Renal pelvis (tissue), 4 donors: ENCODE data around the gene N4BP2. TPM values are rescaled to one million over a fixed set of nuclear protein-coding genes. Genes with fewer than 3 reads are reported as not detected.
"Not testable (repeated sequence)": the region's sequence is repeated elsewhere in the genome, so short reads cannot be mapped to it uniquely, and the experiment has no call there.

ENCODE experiments used
- DNase-seq: peaks from one replicate; pipeline ENCODE4 v3.0.0-alpha.2; 2013
- polyA plus RNA-seq, 3 donors: library from polyadenylated mRNA; unstranded; fragments of 120-200 nt; gene quantifications; one replicate each; pipeline ENCODE4 v1.2.1, GENCODE V29; 2013; ENCODE audit not compliant: insufficient read length in 3 of 3

The N4BP2 gene
- polyA plus RNA-seq, 3 donors: 18.0 to 26.2 (median 25.7) TPM

DNA sequence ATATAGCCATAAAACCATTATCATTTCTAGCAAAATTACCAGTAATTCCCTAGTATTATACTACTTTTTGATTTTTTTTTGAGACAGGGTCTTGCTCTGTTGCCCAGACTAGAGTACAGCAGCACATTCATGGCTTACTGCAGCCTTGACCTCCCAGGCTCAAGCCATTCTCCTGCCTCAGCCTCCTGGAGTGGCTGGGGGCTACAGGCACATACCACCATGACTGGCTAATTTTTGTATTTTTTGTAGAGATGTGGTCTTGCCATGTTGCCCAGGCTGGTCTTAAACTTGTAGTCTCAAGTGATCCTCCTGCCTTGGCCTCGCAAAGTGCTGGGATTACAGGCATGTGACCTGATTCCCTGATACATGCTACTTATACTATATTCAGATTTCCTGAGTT, 13.7 kb downstream of the N4BP2 start:
- DNase-seq: no peak

DNA sequence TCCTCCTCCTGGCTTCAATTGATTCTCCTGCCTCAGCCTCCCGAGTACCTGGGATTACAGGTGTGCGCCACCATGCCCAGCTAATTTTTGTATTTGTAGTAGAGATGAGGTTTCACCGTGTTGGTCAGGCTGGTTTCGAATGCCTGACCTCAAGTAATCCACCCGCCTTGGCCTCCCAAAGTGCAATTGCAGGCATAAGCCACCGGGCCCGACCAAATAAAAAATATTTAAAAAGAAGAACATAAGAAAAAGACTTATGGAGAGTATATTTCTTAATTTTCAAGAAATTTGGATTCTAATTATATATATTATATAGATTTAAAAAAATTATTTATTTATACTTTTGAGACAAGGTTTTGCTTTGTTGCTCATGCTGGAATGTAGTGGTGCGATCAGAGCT, 29.8 kb downstream of the N4BP2 start:
- DNase-seq: no peak

DNA sequence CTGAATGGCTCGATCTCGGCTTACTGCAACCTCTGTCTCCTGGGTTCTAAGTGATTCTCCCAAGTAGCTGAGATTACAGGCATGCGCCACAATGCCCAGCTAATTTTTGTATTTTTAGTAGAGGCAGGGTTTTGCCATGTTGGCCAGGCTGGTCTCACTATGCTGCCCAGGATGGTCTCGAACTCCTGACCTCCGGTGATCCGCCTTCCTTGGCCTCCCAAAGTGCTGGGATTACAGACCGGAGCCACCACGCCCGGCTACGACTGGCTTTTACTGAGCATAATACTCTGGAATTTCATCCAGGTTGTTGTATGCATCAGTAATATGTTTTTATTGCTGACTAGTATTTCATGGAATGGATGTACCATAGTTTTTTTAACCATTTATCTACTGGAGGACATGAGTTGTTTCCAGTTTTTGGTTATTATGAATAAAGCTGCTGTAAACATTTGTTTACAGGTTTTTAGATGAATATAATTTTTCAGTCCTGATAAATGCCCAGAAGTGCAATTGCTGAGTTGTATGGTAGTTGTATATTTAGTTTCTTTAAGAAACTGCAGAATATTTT, 31.2 kb downstream of the N4BP2 start:
- no peak for DNase-seq

- not testable (repeated sequence) for DNase-seq
These were observed 36.8 kb downstream of the N4BP2 start for GRCh38 chr4:40093400-40093799.

- DNase-seq: no peak
These were observed 42.4 kb downstream of the N4BP2 start for GRCh38 chr4:40099010-40099409.

DNA sequence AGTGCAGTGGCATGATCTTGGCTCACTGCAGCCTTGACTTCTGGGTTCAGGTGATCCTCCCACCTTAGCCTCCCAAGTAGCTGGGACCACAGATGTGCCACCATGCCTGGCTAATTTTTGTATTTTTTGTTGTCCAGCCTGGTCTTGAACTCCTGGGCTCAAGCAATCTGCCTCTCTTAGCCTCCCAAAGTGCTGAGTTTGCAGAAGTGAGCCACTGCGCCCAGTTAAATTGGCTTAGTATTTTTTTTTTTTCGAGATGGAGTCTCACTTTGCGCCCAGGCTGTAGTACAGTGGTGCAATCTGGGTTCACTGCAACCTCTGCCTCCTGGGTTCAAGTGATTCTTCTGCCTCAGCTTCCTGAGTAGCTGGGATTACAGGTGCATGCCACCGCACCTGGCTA, 50.5 kb downstream of the N4BP2 start:
- DNase-seq: not testable (repeated sequence)

- no peak for DNase-seq
These were observed 55.6 kb downstream of the N4BP2 start for GRCh38 chr4:40112027-40112792.

DNA sequence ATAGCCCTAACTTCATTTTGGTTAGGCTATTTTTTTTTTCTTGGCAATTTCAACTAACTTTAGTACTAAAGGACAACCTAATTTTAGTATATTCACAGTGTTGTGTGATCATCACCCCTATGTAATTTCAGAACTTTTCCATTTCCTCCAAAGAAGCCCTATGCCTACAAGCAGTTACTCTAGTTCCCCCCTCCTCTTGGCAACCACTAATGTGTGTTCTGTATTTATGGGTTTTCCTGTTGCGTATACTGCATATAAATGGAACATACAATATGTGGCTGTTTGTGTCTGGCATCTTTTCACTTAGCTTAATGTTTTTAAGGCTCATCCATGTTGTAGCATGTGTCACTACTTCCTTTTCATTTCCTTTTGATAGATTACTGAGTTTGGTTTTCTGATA, 57.6 kb downstream of the N4BP2 start:
- no peak for DNase-seq

DNA sequence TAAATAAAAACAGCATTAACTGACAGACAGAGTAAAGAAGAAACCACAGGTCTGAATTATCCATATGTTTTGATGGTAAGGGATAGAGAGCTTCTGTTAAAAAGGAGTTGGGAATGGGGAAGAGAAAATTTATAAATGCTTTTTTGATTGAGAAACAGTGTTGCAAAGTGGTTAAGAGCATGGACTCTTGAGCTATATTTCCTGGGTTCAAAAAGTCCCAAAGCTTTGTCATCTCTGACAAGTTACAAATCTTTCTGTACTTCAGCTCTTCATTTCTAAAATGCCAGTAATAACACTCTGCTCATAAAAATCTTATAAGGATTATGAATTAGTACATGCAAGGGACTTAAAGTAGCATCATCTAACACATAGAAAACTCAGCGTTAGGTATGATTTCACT, 62.2 kb downstream of the N4BP2 start:
- no peak for DNase-seq

DNA sequence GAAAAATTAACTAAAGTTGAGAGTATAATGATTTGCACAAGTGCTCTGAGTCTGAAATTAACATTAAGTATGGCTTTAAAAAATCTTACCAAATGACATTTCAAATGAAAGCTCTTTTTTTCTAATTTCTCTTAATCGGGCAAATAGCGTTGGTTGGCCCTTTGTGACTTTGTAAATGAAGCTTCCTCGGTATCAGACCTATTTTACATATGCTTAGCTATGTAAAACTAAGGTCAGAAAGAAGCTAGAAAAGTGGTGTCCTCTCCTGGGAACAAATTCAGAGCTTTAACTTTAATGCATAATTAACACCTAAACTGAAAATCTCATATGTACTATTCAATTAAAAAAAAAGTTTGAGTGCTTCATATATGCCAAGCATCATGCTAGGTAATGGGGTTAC, 62.7 kb downstream of the N4BP2 start:
- DNase-seq: no peak

DNA sequence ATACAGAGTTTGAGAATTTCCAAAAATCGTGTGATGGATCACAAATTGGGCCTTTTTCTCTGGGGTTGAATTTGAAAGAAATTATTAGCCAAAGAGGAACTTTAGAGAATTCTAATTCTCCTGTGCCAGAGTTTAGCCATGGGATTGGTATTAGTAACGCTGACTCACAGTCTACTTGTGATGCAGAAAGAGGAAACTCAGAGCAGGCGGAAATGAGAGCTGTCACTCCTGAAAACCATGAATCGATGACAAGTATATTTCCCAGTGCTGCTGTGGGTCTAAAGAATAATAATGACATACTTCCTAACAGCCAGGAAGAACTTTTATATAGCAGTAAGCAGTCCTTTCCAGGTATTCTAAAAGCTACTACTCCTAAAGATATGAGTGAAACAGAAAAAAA, 64.9 kb downstream of the N4BP2 start:
- DNase-seq: no peak

GRCh38 chr4:40122941-40123340, 66.3 kb downstream of the N4BP2 start:
- no peak for DNase-seq

GRCh38 chr4:40124690-40125089, 68.0 kb downstream of the N4BP2 start:
- no peak for DNase-seq

DNA sequence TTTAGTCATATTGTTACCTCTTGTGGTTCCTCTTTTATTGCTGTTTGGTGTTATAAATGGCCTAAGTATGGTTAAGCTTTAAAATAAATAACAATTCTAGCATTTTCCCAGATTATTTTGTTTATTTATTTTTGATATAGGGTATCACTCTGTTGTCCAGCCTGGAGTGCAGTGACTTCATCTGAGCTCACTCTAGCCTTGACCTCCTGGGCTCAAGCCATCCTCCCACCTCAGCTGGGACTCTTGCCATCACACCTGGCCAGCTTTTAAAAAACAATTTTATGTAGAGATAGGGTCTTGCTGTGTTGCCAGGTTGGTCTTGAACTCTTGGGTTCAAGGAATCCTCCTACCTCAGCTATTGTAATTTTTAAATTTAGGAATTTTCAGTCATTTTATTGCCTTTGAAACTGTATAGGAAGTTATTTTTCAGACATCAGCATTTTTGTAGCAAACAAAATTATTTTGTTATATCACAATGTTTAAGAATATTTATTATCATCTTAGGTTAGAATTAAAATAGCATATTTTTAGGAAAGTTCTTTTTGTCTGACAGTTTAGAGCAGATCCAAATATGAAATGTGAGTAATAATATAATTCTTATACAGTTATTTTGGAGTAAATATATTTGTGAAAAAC, 73.9 kb downstream of the N4BP2 start:
- DNase-seq: no peak

DNA sequence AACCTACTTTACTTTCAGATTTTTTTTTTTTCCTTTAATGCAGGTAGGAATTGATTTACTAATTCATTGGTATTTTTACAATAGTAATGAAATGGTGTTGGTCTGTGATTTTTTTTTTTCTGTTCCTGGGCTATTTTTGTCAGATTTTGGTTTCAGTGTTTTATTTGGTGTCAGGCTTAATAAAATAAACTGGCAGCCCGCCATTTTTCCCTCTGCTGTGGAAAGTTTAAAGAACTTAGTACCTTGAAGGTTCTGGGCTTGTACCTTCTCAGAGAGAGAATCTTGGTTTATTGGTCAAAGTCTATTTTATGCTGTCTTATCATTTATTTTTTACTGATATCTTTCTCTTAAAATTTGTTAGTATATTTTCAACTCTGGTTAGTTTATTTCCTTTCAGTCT, 76.2 kb downstream of the N4BP2 start:
- DNase-seq: no peak

GRCh38 chr4:40134206-40134917, 77.7 kb downstream of the N4BP2 start:
- no peak for DNase-seq

GRCh38 chr4:40136202-40136601, 79.6 kb downstream of the N4BP2 start:
- DNase-seq: not testable (repeated sequence)

GRCh38 chr4:40140196-40140595, 83.5 kb downstream of the N4BP2 start:
- DNase-seq: no peak

- DNase-seq: not testable (repeated sequence)
These were observed 83.9 kb downstream of the N4BP2 start for GRCh38 chr4:40140597-40140996.

DNA sequence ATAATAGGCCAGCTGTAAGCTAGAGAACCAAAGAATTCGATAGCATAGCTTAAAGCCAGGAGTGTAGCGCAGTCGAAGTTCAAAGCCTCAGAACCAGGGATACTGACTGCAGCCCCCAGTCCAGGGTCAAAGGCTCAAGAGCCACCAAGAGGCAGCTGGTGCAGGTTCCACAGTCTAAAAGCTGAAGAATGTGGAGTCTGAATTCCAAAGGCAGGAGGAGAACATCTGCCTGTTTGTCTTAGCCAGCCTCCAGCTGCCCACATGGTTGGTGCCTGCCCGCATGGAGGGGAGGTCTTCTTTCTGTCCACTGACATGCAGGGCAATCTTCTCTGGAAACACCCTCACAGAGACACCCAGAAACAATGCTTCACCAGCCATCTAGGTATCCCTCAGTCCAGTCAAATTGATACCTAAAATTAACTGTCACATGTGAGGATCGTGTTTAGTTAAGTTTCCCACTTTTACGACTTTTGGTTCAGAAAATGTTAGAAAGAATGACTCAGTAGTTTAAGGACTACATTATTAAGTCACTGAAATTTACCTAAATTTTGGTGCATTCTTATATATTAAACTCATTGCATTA, 87.4 kb downstream of the N4BP2 start:
- DNase-seq: no peak

DNA sequence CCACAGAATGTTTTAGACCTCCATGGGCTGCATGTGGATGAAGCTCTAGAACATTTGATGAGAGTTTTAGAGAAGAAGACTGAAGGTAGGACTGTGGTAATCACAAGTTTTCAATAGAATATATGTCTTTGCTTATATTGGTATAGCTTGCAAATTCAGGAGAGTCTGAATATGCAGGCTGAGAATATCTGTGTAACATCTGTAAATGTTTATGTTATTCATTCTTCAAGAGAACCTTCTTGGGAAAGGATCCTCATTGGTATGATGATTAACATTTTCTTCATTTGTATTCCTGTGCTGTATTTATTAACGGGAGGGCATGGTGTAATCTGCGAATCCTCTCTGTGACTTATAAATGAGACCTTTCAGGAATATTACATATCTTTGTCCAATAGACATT, 88.1 kb downstream of the N4BP2 start:
- no peak for DNase-seq

DNA sequence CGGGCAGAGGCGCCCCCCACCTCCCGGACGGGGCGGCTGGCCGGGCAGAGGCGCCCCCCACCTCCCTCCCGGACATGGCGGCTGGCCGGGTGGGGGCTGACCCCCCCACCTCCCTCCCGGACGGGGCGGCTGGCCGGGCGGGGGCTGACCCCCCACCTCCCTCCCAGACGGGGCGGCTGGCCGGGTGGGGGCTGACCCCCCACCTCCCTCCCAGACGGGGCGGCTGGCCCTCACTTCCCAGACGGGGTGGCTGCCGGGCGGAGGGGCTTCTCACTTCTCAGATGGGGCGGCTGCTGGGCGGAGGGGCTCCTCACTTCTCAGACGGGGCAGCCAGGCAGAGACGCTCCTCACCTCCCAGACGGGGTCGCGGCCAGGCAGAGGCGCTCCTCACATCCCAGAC, 90.8 kb downstream of the N4BP2 start:
- DNase-seq: not testable (repeated sequence)
